GM15510 (cell line): ENCODE data around the gene SPDYE17.
"Not testable (repeated sequence)": the region's sequence is repeated elsewhere in the genome, so short reads cannot be mapped to it uniquely, and the experiment has no call there.

ENCODE experiments used
- POLR2A ChIP-seq: IDR thresholded peaks from 3 replicates; pipeline ENCODE4 v1.6.1; 2011; ENCODE audit warnings: borderline replicate concordance; ENCODE audit not compliant: insufficient read length; ENCODE audit errors: extremely low read depth

The SPDYE17 gene

GRCh38 chr7:77032261-77032660 lies at the start of gene SPDYE17:
TSS of gene SPDYE17 (minus strand) at chr7:77032361. CDS start at chr7:77030570, 1,791 bp downstream.
- TF ChIP-seq POLR2A: not testable (repeated sequence)

- not testable (repeated sequence) for TF ChIP-seq POLR2A
Observed at GRCh38 chr7:77062557-77062956, 30.4 kb upstream of the SPDYE17 start, which contains the start of gene SPDYE18. TSS of gene SPDYE18 (minus strand) at chr7:77062558. CDS start at chr7:77060512, 2,046 bp downstream.

GRCh38 chr7:76998285-76998589 lies 33.9 kb downstream of the SPDYE17 start:
- TF ChIP-seq POLR2A: no peak

GRCh38 chr7:76997381-76998284 lies 34.5 kb downstream of the SPDYE17 start:
- no peak for TF ChIP-seq POLR2A
